Omental fat pad (tissue), 4 donors: ENCODE data around the gene MOB3A. TPM values are rescaled to one million over a fixed set of nuclear protein-coding genes. Genes with fewer than 3 reads are reported as not detected.
A peak's percentile ranks its signal among the peaks of the same experiment; 100 is the strongest.

ENCODE experiments used
- ATAC-seq: fragments of 150-250 bp; one replicate; pipeline ENCODE4 v1.9.1; 2016; ENCODE audit warnings: mild to moderate bottlenecking, moderate library complexity; ENCODE audit not compliant: low FRiP score
- DNase-seq: peaks from one replicate; pipeline ENCODE4 v3.0.0-alpha.2; 2019; ENCODE audit warnings: low spot score
- total RNA-seq, 4 donors: library from RNA; depleted of rRNA; stranded (reverse); fragments of >200 nt; gene quantifications; one replicate each; pipeline ENCODE4 v1.1.0, GENCODE V29; 2016
- TF ChIP-seq, protein P1 (sequence below), 3 donors: fragments of 450-650 bp; IDR thresholded peaks; one replicate each; pipeline ENCODE4 v1.5.1; 2016 to 2017; ENCODE audit warnings: antibody characterized with exemption in 3 of 3, mild to moderate bottlenecking in 3 of 3, moderate library complexity in 2 of 3

Gene MOB3A
- 10 to 100 TPM; 29.7 to 51.7 (median 44.8) TPM for total RNA-seq

DNA sequence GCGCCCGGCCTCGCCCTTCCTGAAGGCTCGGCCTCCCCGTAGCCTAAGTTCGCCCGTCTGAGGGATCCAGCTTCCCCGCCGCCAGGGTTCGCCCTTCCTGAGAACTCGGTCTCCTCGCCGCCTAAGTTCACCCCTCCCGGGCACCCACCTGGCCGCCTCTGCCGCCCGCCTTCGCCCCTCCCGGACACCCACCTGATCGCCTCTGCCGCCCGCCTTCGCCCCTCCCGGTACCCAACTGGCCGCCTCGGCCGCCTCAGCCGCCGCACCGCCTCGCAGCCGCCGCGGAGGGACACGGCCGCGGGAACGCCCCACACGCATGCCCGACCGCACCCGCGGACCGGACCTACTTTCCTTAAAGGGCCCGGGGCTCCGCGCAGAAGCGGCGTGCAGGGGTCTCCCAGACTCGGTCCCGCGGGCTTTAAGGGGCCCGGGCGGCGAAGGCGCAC is at the start of gene MOB3A:
Gene MOB3A (minus strand): TSS at position 293 of the 446 bp plus-strand sequence. CDS start 17,766 bp downstream, outside the sequence.
- ATAC-seq (peak; percentile 82), DNase-seq (peak; percentile 72)
- TF ChIP-seq, protein P1, sequence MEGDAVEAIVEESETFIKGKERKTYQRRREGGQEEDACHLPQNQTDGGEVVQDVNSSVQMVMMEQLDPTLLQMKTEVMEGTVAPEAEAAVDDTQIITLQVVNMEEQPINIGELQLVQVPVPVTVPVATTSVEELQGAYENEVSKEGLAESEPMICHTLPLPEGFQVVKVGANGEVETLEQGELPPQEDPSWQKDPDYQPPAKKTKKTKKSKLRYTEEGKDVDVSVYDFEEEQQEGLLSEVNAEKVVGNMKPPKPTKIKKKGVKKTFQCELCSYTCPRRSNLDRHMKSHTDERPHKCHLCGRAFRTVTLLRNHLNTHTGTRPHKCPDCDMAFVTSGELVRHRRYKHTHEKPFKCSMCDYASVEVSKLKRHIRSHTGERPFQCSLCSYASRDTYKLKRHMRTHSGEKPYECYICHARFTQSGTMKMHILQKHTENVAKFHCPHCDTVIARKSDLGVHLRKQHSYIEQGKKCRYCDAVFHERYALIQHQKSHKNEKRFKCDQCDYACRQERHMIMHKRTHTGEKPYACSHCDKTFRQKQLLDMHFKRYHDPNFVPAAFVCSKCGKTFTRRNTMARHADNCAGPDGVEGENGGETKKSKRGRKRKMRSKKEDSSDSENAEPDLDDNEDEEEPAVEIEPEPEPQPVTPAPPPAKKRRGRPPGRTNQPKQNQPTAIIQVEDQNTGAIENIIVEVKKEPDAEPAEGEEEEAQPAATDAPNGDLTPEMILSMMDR (IDR thresholded peaks at IDR 0.05) = peak in 1 of 3 donors; percentile 34

DNA sequence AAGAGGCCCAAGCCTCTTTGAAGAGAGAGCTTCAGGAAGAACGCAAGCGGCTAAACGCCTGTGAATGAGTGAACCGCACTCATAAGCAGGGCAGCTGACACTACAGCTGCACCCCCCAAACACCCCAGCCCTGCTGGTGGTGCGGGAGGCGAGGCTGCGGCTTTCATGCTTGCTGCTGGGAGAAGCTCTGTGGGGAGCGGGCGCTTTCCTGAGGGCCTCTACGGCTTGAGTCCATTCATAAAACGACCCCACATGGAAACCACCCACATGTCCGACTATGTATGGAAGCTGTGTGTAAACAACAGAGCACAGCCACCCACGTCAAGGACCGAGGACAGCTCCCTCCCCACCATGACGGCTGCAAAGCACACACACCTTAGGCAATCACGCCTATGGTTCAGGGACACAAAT is 49.7 kb upstream of the MOB3A start:
- no peak for DNase-seq
- TF ChIP-seq, protein P1 (IDR thresholded peaks at IDR 0.05) = no peak
- no peak for ATAC-seq

GRCh38 chr19:2144190-2144589 is 48.1 kb upstream of the MOB3A start:
- ATAC-seq (no peak), DNase-seq (no peak)
- TF ChIP-seq, protein P1 (IDR thresholded peaks at IDR 0.05) = no peak

- no peak for ATAC-seq
- TF ChIP-seq, protein P1 (IDR thresholded peaks at IDR 0.05) = no peak
- no peak for DNase-seq
Observed at GRCh38 chr19:2142173-2142829, 46.2 kb upstream of the MOB3A start.

- ATAC-seq (no peak), DNase-seq (no peak)
- TF ChIP-seq, protein P1 (IDR thresholded peaks at IDR 0.05) = no peak
Observed at GRCh38 chr19:2140138-2140569, 44.0 kb upstream of the MOB3A start.

GRCh38 chr19:2139385-2140137 is 43.4 kb upstream of the MOB3A start:
- DNase-seq = no peak
- TF ChIP-seq, protein P1 (IDR thresholded peaks at IDR 0.05) = no peak
- no peak for ATAC-seq
